ENCODE results near the gene HDAC4.

HDAC4 gene

DNA sequence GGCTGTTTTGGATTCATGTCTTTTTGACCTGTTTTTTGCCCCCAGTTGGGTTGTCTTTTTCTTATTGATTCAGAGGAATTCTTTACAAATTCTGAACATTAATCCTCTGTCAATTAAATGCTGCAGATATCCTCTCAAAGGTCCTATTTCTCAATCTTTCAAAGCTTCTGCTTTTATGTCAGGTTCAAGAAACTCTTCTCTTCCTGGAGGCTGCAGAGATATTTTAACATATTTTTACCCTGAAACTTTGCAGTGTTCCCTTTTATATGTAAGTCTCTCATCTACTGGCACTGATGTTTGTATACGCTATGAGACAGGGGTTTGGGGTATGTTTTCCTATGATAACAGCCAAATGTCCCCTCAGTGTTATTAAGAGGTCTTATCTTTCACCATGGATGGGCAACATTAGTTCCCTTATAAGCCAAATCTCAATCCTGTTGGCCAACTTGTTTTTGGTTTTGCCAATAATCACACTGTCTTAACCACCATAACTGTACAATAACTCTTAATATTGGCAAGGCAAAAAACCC is 159.3 kb downstream of the HDAC4 start:
- TF ChIP-seq, protein P1, sequence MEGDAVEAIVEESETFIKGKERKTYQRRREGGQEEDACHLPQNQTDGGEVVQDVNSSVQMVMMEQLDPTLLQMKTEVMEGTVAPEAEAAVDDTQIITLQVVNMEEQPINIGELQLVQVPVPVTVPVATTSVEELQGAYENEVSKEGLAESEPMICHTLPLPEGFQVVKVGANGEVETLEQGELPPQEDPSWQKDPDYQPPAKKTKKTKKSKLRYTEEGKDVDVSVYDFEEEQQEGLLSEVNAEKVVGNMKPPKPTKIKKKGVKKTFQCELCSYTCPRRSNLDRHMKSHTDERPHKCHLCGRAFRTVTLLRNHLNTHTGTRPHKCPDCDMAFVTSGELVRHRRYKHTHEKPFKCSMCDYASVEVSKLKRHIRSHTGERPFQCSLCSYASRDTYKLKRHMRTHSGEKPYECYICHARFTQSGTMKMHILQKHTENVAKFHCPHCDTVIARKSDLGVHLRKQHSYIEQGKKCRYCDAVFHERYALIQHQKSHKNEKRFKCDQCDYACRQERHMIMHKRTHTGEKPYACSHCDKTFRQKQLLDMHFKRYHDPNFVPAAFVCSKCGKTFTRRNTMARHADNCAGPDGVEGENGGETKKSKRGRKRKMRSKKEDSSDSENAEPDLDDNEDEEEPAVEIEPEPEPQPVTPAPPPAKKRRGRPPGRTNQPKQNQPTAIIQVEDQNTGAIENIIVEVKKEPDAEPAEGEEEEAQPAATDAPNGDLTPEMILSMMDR (conservative IDR thresholded peaks at IDR 0.05; ENCODE audit: control insufficient read depth, insufficient read depth, low read depth, low read length), result no peak
- no peak for DNase-seq (ENCODE audit: low read depth)
- H3K4me3 ChIP-seq (ENCODE audit: control insufficient read depth, low read depth, low read length), result no peak overlapping the region

DNA sequence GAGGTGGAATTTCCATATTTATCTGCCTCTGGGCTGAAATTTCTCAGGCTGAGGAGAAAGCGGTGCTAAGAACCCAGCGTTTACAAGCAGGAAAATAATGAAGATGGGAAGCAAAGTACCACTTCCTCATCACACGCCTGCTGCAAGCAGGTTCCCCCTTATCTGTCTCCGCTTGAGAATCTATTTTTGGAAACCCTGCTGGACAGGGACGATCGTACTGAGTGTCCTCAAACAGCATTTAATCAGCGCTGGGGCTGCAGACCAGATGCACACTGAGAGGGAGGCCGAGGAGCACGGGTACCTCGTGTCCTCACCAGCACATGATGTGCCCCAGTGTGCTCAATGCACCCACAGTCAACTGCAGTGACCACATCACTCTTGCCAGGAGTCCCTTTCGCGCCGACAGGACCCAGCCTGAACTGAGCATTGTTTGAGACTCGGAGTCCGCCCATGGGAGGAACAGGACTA is 160.4 kb downstream of the HDAC4 start:
- TF ChIP-seq, protein P1 (conservative IDR thresholded peaks at IDR 0.05; ENCODE audit: control insufficient read depth, insufficient read depth, low read depth, low read length), result no peak
- no peak for DNase-seq (ENCODE audit: low read depth)
- no peak overlapping the region for H3K4me3 ChIP-seq (ENCODE audit: control insufficient read depth, low read depth, low read length)

DNA sequence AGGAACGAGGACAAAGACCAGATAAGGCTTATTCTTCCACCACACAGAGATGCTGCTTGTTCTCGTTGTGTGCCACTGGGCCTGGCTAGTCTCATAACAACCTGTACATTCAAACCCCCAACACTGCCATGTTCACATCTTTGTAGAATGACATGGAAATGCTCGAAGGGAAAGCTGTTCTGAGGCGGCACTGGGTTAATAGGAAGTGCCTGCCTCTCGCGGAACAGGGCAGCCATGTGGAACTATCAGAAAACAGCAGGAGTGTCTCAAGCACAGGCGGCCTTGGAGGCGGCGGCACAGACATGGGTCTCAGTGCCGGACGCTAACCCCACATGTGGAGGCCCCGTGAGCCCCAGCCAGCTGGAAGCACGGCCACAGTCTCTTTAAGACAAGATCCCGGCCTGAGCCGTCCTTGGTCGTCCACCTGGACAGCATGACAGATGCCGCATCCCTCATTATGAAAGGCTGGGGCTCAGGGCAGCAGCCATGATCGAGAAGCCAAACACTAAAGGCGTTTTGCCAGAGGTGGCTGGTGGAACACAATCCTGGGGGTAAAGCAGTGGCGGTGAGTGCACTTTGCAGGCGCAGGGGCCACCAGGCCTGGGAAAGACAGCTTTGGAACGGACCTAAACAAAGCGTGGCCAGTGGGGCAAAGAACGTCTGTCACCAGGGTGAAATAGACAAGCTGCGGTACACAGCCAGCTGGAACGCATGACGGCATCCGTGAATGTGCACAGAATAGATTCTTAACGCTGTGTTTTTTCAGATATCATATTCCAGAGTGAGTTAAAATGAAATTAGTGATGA is 161.0 kb downstream of the HDAC4 start:
- no peak for DNase-seq (ENCODE audit: low read depth)
- TF ChIP-seq, protein P1 (conservative IDR thresholded peaks at IDR 0.05; ENCODE audit: control insufficient read depth, insufficient read depth, low read depth, low read length), result no peak
- no peak overlapping the region for H3K4me3 ChIP-seq (ENCODE audit: control insufficient read depth, low read depth, low read length)

DNA sequence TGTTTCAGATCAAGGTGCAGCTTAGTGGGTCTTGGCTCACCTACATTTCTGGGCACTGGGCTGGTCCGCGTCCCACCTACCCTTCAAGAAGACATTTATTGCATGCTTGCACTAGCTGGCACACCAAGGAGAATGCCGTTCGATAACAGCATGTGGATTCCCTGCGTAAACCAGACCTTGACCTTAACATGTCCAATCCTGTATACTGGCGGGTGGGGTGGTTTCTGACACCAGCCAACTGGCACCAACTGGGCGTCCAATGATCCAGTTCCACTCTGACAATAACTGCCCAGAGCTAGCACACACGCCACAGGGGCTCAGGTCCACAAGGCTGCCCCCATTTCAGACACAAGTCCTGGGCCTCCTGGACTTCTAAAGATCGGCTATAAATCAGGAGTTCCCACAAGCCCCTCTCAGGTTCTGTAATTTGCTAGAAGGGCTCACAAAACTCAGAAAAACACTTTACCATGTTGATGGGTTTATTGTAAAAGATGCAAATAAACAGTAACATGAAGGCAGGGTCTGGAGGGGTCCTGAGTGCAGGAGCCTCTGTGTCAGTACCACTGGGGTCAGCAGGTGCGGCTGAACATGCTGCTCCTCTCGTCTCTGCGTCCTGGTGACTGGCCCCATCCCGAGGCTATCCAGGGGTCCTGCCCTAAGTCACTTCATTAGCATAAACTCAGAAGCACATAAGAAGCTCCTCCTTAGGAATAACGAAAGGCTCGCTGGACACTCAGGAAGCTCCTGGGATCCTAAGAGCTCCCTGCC is 161.8 kb downstream of the HDAC4 start:
- DNase-seq (ENCODE audit: low read depth), result no peak

DNA sequence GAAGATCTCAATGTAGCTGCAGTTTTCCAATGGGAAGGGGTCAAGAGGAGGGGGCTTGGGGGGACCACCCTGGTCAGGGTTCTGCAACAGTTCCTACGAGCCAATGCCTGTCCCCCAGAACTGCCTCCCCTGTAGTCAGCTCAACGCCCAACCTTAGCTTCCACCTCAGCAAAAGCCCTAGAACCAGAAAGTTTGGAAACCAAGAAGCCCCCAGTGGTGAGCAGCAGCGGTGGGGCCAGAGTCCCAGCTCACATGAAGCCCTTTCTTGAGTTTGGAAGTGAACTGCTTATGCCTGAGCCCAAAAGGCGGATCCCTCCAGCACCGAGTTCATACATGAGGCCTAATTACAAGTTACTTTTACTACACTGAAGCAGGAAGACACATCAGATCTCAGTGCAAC is 162.4 kb downstream of the HDAC4 start:
- TF ChIP-seq, protein P1 (conservative IDR thresholded peaks at IDR 0.05; ENCODE audit: control insufficient read depth, insufficient read depth, low read depth, low read length), result no peak
- no peak overlapping the region for H3K4me3 ChIP-seq (ENCODE audit: control insufficient read depth, low read depth, low read length)
- DNase-seq (ENCODE audit: low read depth), result no peak

More for the DNA sequence above, 161.8 kb downstream of the HDAC4 start:
- TF ChIP-seq, protein P1 (conservative IDR thresholded peaks at IDR 0.05; ENCODE audit: control insufficient read depth, insufficient read depth, low read depth, low read length), result no peak
- H3K4me3 ChIP-seq (ENCODE audit: control insufficient read depth, low read depth, low read length), result no peak overlapping the region

DNA sequence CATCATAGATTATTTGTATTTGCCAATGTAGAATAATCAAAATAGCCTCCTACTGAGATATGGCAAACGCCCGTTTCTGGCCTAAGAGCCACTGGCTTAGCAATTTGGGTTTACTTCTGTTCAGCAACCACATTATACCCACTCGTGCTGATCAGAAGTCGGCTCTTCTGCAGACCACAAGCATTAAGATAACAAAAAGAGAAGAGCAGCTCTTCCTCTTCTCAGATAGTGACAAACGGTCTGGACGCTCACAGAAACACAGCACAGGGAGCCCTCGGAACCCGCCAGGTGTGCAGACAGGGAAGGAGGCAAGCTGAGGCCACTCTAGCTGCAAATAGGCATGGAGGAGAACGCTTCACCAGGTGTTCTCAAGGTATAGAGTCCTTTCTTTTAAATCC is 164.0 kb downstream of the HDAC4 start:
- H3K4me3 ChIP-seq (ENCODE audit: control insufficient read depth, low read depth, low read length), result no peak overlapping the region
- TF ChIP-seq, protein P1 (conservative IDR thresholded peaks at IDR 0.05; ENCODE audit: control insufficient read depth, insufficient read depth, low read depth, low read length), result no peak
- DNase-seq (ENCODE audit: low read depth), result no peak

Measured in fibroblast of mammary gland (primary cell).